ENCODE results near the gene SLC12A7. TPM values are rescaled to one million over a fixed set of nuclear protein-coding genes. Genes with fewer than 3 reads are reported as not detected.

Gene SLC12A7
- total RNA-seq, 1 donor from 2014 or later: 30.5 TPM

- no peak for FAIRE-seq
- no peaks in the 10 kb centered on the region for H3K79me2 ChIP-seq (ENCODE audit: insufficient read depth, low read length)
- Mint-ChIP-seq H3K4me1 (ENCODE audit: low read depth, unreplicated experiment) (no peaks in the 10 kb centered on the region), H3K27ac (ENCODE audit: unreplicated experiment) (no peak overlapping the region), H3K36me3 (ENCODE audit: low read depth, unreplicated experiment) (peaks cover 1% of the 10 kb centered on the region), H3K4me3 (ENCODE audit: unreplicated experiment) (peak overlapping the region; percentile 67), H3K9me3 (ENCODE audit: unreplicated experiment) (no peaks in the 10 kb centered on the region), H3K27me3 (ENCODE audit: low read depth, unreplicated experiment) (peaks cover 63% of the 10 kb centered on the region)
- no peaks in the 10 kb centered on the region for H4K20me1 ChIP-seq (ENCODE audit: insufficient read depth, low read length)
- H3K4me3 ChIP-seq (ENCODE audit: insufficient read depth, low read depth, low read length): no peak overlapping the region
- no peaks in the 10 kb centered on the region for H3K4me1 ChIP-seq (ENCODE audit: insufficient read depth, low read length)
- H3K27me3 ChIP-seq (ENCODE audit: insufficient read depth, low read length): peaks cover 44% of the 10 kb centered on the region
- no peak overlapping the region for H2AFZ ChIP-seq (ENCODE audit: low read depth, low read length)
- H3K27ac ChIP-seq (ENCODE audit: low read depth, low read length): no peak overlapping the region
- no peak overlapping the region for H3K9ac ChIP-seq (ENCODE audit: low read length)
- no peak for DNase-seq (ENCODE audit: low read depth)
- H3K9me3 ChIP-seq (ENCODE audit: insufficient read depth, low read depth, low read length): no peaks in the 10 kb centered on the region
- H3K4me2 ChIP-seq (ENCODE audit: low read length): no peak overlapping the region
- TF ChIP-seq, protein P1, sequence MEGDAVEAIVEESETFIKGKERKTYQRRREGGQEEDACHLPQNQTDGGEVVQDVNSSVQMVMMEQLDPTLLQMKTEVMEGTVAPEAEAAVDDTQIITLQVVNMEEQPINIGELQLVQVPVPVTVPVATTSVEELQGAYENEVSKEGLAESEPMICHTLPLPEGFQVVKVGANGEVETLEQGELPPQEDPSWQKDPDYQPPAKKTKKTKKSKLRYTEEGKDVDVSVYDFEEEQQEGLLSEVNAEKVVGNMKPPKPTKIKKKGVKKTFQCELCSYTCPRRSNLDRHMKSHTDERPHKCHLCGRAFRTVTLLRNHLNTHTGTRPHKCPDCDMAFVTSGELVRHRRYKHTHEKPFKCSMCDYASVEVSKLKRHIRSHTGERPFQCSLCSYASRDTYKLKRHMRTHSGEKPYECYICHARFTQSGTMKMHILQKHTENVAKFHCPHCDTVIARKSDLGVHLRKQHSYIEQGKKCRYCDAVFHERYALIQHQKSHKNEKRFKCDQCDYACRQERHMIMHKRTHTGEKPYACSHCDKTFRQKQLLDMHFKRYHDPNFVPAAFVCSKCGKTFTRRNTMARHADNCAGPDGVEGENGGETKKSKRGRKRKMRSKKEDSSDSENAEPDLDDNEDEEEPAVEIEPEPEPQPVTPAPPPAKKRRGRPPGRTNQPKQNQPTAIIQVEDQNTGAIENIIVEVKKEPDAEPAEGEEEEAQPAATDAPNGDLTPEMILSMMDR (IDR thresholded peaks at IDR 0.05; ENCODE audit: insufficient read depth, low read depth, low read length): no peak
- peak; percentile 93 for TF ChIP-seq EZH2 (IDR thresholded peaks at IDR 0.05; ENCODE audit: insufficient read depth, low read length)
- no peaks in the 10 kb centered on the region for H3K36me3 ChIP-seq (ENCODE audit: insufficient read depth, low read length)
These were observed 102.3 kb downstream of the SLC12A7 start for GRCh38 chr5:1009359-1010180.

- Histone ChIP-seq H2AFZ (ENCODE audit: low read depth, low read length) (no peak within 1 kb of the TSS), H3K27me3 (ENCODE audit: insufficient read depth, low read length) (peaks cover 49% of the 10 kb centered on the region), H3K4me2 (ENCODE audit: low read length) (peak within 1 kb of the TSS; percentile 39), H3K27ac (ENCODE audit: low read depth, low read length) (no peak within 1 kb of the TSS), H3K4me3 (ENCODE audit: insufficient read depth, low read depth, low read length) (no peak within 1 kb of the TSS), H3K4me1 (ENCODE audit: insufficient read depth, low read length) (no peaks in the 10 kb centered on the region), H3K36me3 (ENCODE audit: insufficient read depth, low read length) (no peaks in the 10 kb centered on the region), H4K20me1 (ENCODE audit: insufficient read depth, low read length) (no peaks in the 10 kb centered on the region), H3K9ac (ENCODE audit: low read length) (no peak within 1 kb of the TSS), H3K9me3 (ENCODE audit: insufficient read depth, low read depth, low read length) (no peaks in the 10 kb centered on the region), H3K79me2 (ENCODE audit: insufficient read depth, low read length) (no peaks in the 10 kb centered on the region)
- TF ChIP-seq EZH2 (IDR thresholded peaks at IDR 0.05; ENCODE audit: insufficient read depth, low read length): no peak
- TF ChIP-seq, protein P1 (IDR thresholded peaks at IDR 0.05; ENCODE audit: insufficient read depth, low read depth, low read length): peak; percentile 6
- H3K27ac Mint-ChIP-seq (ENCODE audit: unreplicated experiment): peak within 1 kb of the TSS; percentile 58
- peaks cover 63% of the 10 kb centered on the region for H3K27me3 Mint-ChIP-seq (ENCODE audit: low read depth, unreplicated experiment)
- H3K4me1 Mint-ChIP-seq (ENCODE audit: low read depth, unreplicated experiment): no peaks in the 10 kb centered on the region
- no peaks in the 10 kb centered on the region for H3K9me3 Mint-ChIP-seq (ENCODE audit: unreplicated experiment)
- DNase-seq (ENCODE audit: low read depth) (no peak), FAIRE-seq (no peak)
- H3K36me3 Mint-ChIP-seq (ENCODE audit: low read depth, unreplicated experiment): peaks cover 1% of the 10 kb centered on the region
- peak within 1 kb of the TSS; percentile 57 for H3K4me3 Mint-ChIP-seq (ENCODE audit: unreplicated experiment)
These were observed 103.2 kb downstream of the SLC12A7 start, which contains the start of gene NKD2 for GRCh38 chr5:1008451-1009358. Gene NKD2, plus strand, starts transcription at chr5:1008802. Its CDS starts 256 bp downstream, at chr5:1009058.

Measured in astrocyte (in vitro differentiated cells and primary cell).